AG04450 (cell line): ENCODE results near the gene MACO1. TPM values are rescaled to one million over a fixed set of nuclear protein-coding genes. Genes with fewer than 3 reads are reported as not detected.

Experiments used
- CTCF ChIA-PET: fragments of 300-600, 350-600 bp; formaldehyde crosslinking; extraction: SDS; loops from one replicate; lab custom pipeline; 2022; ENCODE audit warnings: antibody characterized with exemption, inconsistent platforms; lab: Charles Lee
- POLR2A ChIA-PET: fragments of 350-600 bp; formaldehyde crosslinking; extraction: SDS; loops from one replicate; lab custom pipeline; 2021; ENCODE audit warnings: antibody characterized with exemption, inconsistent platforms; lab: Yijun Ruan, JAX
- DNase-seq: peaks from one replicate; pipeline ENCODE4 v3.0.0-alpha.2; 2011; ENCODE audit warnings: low read depth, low spot score
- H3K27ac ChIP-seq: one replicate; pipeline ENCODE4 v1.5.1; 2012; ENCODE audit warnings: low read depth, low read length, control low read depth
- H3K27me3 ChIP-seq: one replicate; pipeline ENCODE4 v1.6.0; 2012; ENCODE audit warnings: low read length; ENCODE audit not compliant: control insufficient read depth, insufficient read depth
- H3K4me3 ChIP-seq: 2 replicates; pipeline ENCODE4 v1.5.1; 2011; ENCODE audit warnings: mild to moderate bottlenecking, low read depth, low read length, control low read depth
- H3K9me3 ChIP-seq: 2 replicates; pipeline ENCODE4 v1.5.1; 2012; ENCODE audit warnings: low read length; ENCODE audit not compliant: control insufficient read depth, insufficient read depth
- polyA plus RNA-seq: library from polyadenylated mRNA; depleted of rRNA; stranded (reverse); fragments of >200 nt; gene quantifications from 2 replicates; pipeline ENCODE4 v1.2.3, GENCODE V29; 2011
- TF ChIP-seq, protein P1 (sequence below): IDR thresholded peaks from 2 replicates; pipeline ENCODE4 v1.5.1; 2011; ENCODE audit warnings: low read depth, low read length, control low read depth, inconsistent platforms

Gene MACO1
- polyA plus RNA-seq, 1 experiment: 16.7 TPM

DNA sequence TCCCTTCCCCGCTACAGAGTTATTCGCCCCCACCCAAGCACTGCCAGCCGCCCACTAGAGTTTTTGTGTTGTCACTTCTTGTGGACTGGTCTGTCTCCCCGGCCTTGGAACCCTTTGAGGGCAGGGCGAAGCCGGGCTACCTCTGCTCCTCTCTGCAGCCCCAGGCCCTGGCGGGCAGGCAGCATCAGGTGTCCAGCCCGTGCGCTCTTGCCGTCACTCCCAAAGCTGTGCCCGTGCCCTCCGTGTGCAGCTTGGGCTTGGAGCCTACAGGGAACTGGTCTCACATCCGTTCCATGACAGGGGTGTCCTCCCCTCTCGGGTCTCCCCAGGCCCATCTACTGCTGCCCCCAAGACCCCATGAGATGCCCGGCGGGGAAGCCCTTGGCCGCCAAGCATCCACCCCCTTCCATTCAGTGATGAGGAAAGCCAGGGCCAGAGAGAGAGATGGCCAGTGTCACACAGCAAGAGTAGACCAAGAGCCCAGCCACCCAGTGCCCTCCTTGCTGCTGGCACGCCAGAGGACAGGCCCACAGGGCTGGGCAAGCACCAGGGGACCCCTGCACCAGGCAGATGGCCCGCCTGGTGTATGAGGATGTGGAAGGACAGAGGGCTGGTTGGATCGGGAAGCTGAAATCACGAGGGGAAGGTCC, 97.4 kb downstream of the MACO1 start:
- H3K9me3 ChIP-seq: peaks cover 15% of the 10 kb centered on the region
- CTCF ChIA-PET: interaction anchor here (0.5 kb wide), 1 partner anchor 45 kb away, joined by 3 read pairs; no protein-coding TSS in a partner anchor

DNA sequence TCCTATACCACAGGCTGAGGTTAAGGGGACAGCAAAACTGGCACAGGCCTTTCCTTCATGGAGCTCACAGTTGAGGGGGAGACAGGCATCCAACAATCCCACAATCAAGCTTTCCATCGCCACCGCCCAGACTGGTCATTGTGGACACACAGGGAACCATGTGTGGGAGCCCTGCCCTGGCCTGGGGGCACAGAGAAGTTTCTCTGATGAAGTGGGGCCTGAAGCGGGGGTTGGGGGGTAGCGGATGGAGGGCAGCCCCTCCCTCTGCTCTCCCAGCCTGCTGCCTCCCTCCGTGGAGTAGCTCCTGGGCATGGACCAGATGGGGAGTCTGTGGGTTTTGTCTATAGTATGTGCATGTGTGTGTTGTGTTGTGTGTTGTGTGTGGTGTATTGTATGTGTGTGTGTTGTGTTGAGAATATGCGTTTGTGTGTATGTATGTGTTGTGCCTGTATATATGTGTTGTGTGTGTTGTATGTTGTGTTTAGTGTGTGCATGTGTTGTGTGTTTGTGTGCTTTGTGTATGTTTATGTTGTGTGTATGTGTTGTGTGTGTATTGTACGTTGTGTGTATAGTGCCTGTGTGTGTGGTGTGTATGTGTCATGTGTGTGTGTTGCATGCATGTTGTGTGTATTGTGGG, 98.3 kb downstream of the MACO1 start:
- H3K27ac ChIP-seq: no peak overlapping the region
- TF ChIP-seq, protein P1, sequence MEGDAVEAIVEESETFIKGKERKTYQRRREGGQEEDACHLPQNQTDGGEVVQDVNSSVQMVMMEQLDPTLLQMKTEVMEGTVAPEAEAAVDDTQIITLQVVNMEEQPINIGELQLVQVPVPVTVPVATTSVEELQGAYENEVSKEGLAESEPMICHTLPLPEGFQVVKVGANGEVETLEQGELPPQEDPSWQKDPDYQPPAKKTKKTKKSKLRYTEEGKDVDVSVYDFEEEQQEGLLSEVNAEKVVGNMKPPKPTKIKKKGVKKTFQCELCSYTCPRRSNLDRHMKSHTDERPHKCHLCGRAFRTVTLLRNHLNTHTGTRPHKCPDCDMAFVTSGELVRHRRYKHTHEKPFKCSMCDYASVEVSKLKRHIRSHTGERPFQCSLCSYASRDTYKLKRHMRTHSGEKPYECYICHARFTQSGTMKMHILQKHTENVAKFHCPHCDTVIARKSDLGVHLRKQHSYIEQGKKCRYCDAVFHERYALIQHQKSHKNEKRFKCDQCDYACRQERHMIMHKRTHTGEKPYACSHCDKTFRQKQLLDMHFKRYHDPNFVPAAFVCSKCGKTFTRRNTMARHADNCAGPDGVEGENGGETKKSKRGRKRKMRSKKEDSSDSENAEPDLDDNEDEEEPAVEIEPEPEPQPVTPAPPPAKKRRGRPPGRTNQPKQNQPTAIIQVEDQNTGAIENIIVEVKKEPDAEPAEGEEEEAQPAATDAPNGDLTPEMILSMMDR: no peak
- no peak overlapping the region for H3K4me3 ChIP-seq
- H3K27me3 ChIP-seq: peaks cover 40% of the 10 kb centered on the region
- ChIA-PET CTCF (interaction anchor here (0.5 kb wide), 1 partner anchor 45 kb away, joined by 3 read pairs; no protein-coding TSS in a partner anchor), POLR2A (no interaction called here)
- peaks cover 15% of the 10 kb centered on the region for H3K9me3 ChIP-seq
- DNase-seq: no peak

More for the DNA sequence above, 97.4 kb downstream of the MACO1 start:
- H3K27ac ChIP-seq: no peak overlapping the region
- TF ChIP-seq, protein P1: no peak
- POLR2A ChIA-PET: no interaction called here
- DNase-seq: no peak
- H3K4me3 ChIP-seq: no peak overlapping the region
- H3K27me3 ChIP-seq: peaks cover 40% of the 10 kb centered on the region

DNA sequence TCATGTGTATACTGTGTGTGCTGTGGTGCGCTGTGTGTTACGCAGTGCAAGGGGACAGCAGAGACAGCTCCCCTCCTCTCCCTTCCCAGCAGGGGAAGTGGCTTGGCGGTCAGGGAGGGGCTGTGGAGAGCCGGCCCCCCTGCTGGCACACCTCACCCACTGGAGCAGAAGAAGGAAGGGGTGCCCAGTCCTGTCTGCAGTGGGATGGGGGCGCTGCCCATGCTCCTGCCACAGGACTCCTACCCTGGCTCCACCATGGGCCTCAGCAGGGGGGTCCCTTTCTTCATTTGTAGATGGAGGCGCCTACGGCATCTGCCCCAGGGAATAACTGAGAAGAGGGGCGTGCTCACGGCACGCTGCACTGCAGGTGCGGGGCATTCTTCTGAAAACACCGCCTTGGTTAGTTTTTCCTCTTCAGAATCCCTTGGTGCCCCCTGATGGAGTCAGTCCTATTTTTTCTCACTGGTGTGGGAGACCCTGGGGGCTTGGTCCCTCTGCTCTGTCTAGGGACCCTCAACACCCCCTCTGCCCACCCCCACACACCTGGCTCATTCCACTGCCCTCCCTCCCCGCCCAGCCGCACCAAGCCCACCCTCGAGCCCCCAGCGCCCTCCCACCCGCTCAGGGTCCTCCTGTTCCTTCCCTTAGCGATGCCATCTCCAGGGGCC, 99.0 kb downstream of the MACO1 start:
- ChIA-PET CTCF (no interaction called here), POLR2A (no interaction called here)
- no peak overlapping the region for H3K4me3 ChIP-seq
- TF ChIP-seq, protein P1: no peak
- no peak overlapping the region for H3K27ac ChIP-seq
- peaks cover 36% of the 10 kb centered on the region for H3K27me3 ChIP-seq
- H3K9me3 ChIP-seq: peaks cover 15% of the 10 kb centered on the region
- no peak for DNase-seq

DNA sequence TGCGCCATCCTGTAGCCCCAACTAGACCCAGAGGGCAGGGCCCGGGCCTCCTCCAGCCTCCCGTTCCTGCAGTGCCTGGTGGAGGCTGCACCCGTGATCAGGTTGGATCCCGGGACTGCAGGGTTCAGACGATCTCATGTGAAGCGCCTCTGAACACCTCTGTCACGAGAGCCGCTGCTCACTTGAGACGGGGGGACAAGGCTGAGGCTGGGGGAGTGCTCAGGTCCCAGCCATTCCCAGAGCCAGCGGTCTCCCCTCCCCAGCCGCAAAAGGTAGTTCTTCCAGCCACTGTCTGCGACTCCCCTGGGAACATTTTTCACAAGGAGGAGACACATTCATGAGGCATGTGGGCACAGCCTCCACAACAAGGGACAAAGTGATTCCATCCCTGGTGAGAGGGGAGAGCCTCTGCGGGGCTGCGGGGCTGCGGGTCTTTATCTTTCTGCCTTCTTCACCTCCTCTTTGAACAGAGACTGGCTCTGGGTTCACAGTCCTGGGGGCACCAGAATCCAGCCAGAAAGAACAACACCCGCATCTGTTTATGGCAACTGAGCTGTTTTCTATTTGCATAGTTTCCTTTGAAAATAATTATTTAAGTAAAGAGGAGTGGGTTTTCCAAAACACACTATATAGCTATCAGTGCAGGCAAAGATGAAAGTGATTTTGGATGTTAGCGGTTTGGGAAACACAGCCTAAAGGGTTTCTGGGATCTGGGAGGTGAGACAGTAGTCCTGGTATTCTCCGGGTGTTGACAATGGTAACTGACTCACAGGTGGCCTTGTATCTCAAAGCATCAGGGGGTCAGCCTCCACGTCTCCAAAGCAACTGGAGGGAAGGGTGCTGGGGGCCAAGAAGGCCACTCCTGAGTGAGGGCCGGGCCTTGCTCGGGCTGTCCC, 99.7 kb downstream of the MACO1 start:
- ChIA-PET CTCF (no interaction called here), POLR2A (no interaction called here)
- peaks cover 13% of the 10 kb centered on the region for H3K9me3 ChIP-seq
- TF ChIP-seq, protein P1: no peak
- no peak overlapping the region for H3K4me3 ChIP-seq
- DNase-seq: no peak
- H3K27ac ChIP-seq: no peak overlapping the region
- peaks cover 32% of the 10 kb centered on the region for H3K27me3 ChIP-seq
